Activated CD4-positive, alpha-beta memory T cell treated with anti-CD3 and anti-CD28 coated beads, Interleukin-2, amount 10 ng/mL, durations not matched to agents 7 days and 5 days (primary cell): Measurements from ENCODE around the gene JAKMIP1. TPM values are rescaled to one million over a fixed set of nuclear protein-coding genes. Genes with fewer than 3 reads are reported as not detected.

Source experiments
- total RNA-seq, 2 experiments: library from RNA; stranded (reverse); gene quantifications; one replicate each; pipeline ENCODE4 v1.2.3, GENCODE V29; 2021

JAKMIP1 gene
- total RNA-seq, 2 experiments from 2014 or later, result 43.8 to 44.4 TPM

Other genes with a start within 250 kb of the JAKMIP1 start
- gene C4orf50, start 182.1 kb downstream of the JAKMIP1 start, total RNA-seq, result 1 to 10 TPM; 1.0 to 1.2 TPM
- 1 to 10 TPM; 2.4 to 3.5 TPM for gene WFS1, start 69.3 kb upstream of the JAKMIP1 start, total RNA-seq